ENCODE data around the gene SPECC1. TPM values are rescaled to one million over a fixed set of nuclear protein-coding genes. Genes with fewer than 3 reads are reported as not detected.

The SPECC1 gene
- total RNA-seq, 1 donor from 2014 or later: 13.6 TPM

DNA sequence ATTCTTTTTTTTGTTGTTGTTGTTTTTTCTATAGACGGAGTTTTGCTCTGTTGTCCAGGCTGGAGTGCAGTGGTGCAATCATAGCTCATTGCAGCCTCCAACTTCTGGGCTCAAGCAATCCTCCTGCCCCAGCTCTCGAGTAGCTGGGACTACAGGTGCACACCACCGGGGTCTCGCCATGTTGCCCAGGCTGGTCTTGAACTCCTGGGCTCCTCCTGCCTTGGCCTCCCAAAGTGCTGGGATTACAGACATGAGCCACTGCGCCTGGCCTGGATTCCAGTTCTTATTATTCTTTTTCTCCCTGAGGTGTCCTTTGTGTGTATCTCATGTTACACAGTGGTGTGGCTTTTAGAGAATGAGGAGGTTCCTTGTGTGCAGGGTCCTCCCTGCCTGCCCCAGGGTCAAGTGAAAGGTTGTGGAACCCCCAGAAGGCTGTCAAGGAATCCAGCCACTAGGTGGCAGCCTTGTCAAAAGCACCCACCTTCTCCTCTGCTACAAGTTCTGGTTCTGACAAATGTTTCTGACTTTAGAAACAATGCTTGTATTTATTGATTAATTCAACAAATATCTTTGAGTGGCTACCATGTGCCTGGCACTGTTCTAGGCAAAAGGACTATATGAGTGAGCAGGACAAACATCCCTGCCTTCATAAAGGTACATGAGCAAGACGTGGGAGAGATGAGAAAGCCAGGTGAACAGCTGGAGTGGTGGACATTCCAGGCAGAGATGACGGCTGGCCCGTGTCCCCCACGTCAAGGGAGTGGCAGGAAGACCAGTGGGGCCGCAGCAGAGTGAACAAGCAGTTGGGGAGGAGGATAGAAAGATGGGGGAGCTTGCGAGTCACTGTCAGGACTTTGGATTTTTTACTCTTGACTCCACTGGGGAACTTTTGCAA, 112.4 kb downstream of the SPECC1 start:
- Histone ChIP-seq H3K27ac (ENCODE audit: low read depth, low read length) (no peak overlapping the region), H3K27me3 (ENCODE audit: control insufficient read depth in 3 of 3, insufficient read depth in 3 of 3, low read length in 3 of 3) (no peaks in the 10 kb centered on the region)

DNA sequence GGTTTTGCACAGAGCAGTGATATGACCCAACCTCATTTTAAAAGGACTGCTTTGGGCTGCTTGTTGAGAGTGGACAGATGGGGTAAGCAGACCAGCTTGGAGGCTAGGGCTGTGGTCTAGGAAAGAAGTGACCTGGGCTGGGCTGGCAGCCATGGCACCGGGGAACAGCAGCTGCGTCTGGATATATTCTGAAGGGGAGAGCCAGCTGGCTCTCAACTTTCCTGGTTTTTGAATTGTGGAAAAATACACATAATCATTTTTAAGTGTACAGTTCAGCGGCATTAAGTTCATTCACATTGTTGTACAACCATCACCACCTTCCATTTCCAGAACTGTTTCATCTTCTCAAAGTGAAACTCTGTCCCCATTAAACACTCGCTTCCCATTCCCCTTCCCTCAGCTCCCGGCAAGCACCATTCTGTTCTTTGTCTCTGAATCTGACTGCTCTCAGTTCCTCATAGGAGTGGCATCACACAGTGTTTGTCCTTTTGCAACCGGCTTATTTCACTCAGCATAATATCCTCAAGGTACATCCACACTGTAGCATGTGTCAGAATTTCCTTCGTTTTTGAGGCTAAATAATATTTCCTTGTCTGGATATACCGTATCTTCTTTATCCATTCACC, 113.2 kb downstream of the SPECC1 start:
- no peak overlapping the region for H3K27ac ChIP-seq (ENCODE audit: low read depth, low read length)
- peak overlapping the region in 1 of 3 donors; percentile 20 for H3K4me3 ChIP-seq (ENCODE audit: low read length in 3 of 3)

More for the DNA sequence above, 112.4 kb downstream of the SPECC1 start:
- H3K9me3 ChIP-seq (ENCODE audit: control insufficient read depth in 3 of 3, low read length in 3 of 3): no peaks in the 10 kb centered on the region
- no peak overlapping the region for H3K9ac ChIP-seq (ENCODE audit: low read depth in 1 of 3, low read length in 3 of 3)
- H3K4me3 ChIP-seq (ENCODE audit: low read length in 3 of 3): peak overlapping the region in 1 of 3 donors; percentile 15
- H3K36me3 ChIP-seq (ENCODE audit: control insufficient read depth in 3 of 3, insufficient read depth in 3 of 3, low read length in 3 of 3): no peaks in the 10 kb centered on the region
- H3K4me1 ChIP-seq (ENCODE audit: control insufficient read depth in 3 of 3, insufficient read depth in 3 of 3, low read length in 3 of 3): peaks cover 6 to 15% (median 8%) of the 10 kb centered on the region in 3 donors

DNA sequence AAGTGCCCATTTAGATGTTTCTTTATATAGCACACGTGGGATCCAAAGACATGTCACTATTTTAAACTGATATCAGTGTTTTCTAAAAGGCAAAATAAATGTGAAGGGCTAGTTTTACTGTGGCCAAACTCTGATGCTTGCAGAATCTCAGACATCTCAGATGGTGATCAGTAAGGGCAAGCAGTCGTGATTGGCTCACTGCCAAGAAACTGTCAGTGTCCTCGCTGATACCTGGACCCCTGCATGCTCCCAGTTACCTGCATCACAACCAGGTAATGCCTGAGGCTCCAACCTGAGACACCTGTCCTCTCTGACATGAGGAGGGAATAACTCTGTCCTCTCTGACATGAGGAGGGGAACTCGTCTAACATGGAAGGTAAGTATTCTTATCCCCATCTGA, 114.0 kb downstream of the SPECC1 start:
- Histone ChIP-seq H3K36me3 (ENCODE audit: control insufficient read depth in 3 of 3, insufficient read depth in 3 of 3, low read length in 3 of 3) (no peaks in the 10 kb centered on the region), H3K9me3 (ENCODE audit: control insufficient read depth in 3 of 3, low read length in 3 of 3) (no peaks in the 10 kb centered on the region), H3K4me3 (ENCODE audit: low read length in 3 of 3) (no peak overlapping the region), H3K27ac (ENCODE audit: low read depth, low read length) (no peak overlapping the region), H3K9ac (ENCODE audit: low read depth in 1 of 3, low read length in 3 of 3) (no peak overlapping the region), H3K27me3 (ENCODE audit: control insufficient read depth in 3 of 3, insufficient read depth in 3 of 3, low read length in 3 of 3) (no peaks in the 10 kb centered on the region), H3K4me1 (ENCODE audit: control insufficient read depth in 3 of 3, insufficient read depth in 3 of 3, low read length in 3 of 3) (peaks cover 6 to 13% (median 8%) of the 10 kb centered on the region in 3 donors)

More for the DNA sequence above, 113.2 kb downstream of the SPECC1 start:
- H3K4me1 ChIP-seq (ENCODE audit: control insufficient read depth in 3 of 3, insufficient read depth in 3 of 3, low read length in 3 of 3): peaks cover 6 to 13% (median 8%) of the 10 kb centered on the region in 3 donors
- H3K9me3 ChIP-seq (ENCODE audit: control insufficient read depth in 3 of 3, low read length in 3 of 3): no peaks in the 10 kb centered on the region
- no peaks in the 10 kb centered on the region for H3K27me3 ChIP-seq (ENCODE audit: control insufficient read depth in 3 of 3, insufficient read depth in 3 of 3, low read length in 3 of 3)
- peak overlapping the region in 1 of 3 donors; percentile 12 for H3K9ac ChIP-seq (ENCODE audit: low read depth in 1 of 3, low read length in 3 of 3)
- no peaks in the 10 kb centered on the region for H3K36me3 ChIP-seq (ENCODE audit: control insufficient read depth in 3 of 3, insufficient read depth in 3 of 3, low read length in 3 of 3)

DNA sequence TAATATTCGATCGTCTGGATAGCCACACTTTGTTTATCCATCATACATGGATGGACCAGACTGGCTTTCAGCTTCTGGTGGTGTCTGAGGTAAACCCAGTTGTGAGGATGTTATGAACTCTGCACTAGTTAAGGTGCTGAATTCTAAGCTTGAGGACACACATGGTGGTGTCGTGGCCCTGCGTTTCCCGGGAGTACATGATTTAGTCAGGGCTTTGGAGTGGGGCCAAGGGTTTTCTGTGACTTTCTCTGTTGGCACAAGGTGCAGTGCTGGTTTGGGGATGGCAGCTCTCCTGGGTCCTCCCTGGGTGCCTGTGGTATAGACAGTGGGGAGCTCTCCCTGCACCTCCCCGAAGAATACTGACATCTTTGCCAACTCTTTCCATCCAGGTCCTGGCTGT, 116.6 kb downstream of the SPECC1 start:
- no peaks in the 10 kb centered on the region for H3K27me3 ChIP-seq (ENCODE audit: control insufficient read depth in 3 of 3, insufficient read depth in 3 of 3, low read length in 3 of 3)

DNA sequence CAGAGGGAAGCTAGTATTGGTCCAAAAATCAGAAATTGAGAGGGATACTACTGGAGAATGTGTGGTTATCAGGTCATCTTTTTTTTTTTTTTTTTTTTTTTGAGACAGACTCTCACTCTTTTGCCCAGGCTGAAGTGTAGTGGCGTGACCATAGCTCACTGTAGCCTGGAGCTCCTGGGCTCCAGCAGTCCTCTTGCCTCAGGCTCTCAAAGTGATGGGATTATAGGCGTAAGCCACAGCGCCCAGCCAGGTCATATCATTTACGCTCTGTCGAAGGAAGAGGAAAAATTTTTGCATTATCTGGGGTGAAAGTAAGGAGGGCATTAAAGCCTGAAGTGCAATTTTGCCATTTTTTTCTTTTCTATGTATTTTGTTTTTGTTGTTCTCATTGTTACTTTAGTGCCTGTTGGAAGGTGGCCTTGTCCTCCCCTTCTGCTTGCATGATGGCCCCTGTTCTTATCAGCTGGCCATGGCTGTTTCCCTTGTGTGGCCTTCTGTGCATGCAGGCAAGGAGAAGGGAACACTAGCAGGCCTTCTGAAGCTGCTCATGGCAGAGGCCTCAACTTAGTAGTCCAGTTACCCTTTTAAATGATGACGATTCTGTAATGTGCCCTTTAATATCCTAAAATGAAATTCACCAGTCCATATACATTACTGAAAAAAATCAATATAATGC, 118.3 kb downstream of the SPECC1 start:
- H3K4me3 ChIP-seq (ENCODE audit: low read length in 3 of 3): no peak overlapping the region
- peaks cover 0 to 4% (median 1%) of the 10 kb centered on the region in 3 donors for H3K4me1 ChIP-seq (ENCODE audit: control insufficient read depth in 3 of 3, insufficient read depth in 3 of 3, low read length in 3 of 3)
- no peaks in the 10 kb centered on the region for H3K36me3 ChIP-seq (ENCODE audit: control insufficient read depth in 3 of 3, insufficient read depth in 3 of 3, low read length in 3 of 3)
- no peaks in the 10 kb centered on the region for H3K27me3 ChIP-seq (ENCODE audit: control insufficient read depth in 3 of 3, insufficient read depth in 3 of 3, low read length in 3 of 3)
- no peak overlapping the region for H3K9ac ChIP-seq (ENCODE audit: low read depth in 1 of 3, low read length in 3 of 3)
- no peaks in the 10 kb centered on the region for H3K9me3 ChIP-seq (ENCODE audit: control insufficient read depth in 3 of 3, low read length in 3 of 3)
- no peak overlapping the region for H3K27ac ChIP-seq (ENCODE audit: low read depth, low read length)

More for the DNA sequence above, 116.6 kb downstream of the SPECC1 start:
- Histone ChIP-seq H3K27ac (ENCODE audit: low read depth, low read length) (no peak overlapping the region), H3K9ac (ENCODE audit: low read depth in 1 of 3, low read length in 3 of 3) (no peak overlapping the region), H3K4me1 (ENCODE audit: control insufficient read depth in 3 of 3, insufficient read depth in 3 of 3, low read length in 3 of 3) (peaks cover 6 to 13% (median 8%) of the 10 kb centered on the region in 3 donors), H3K9me3 (ENCODE audit: control insufficient read depth in 3 of 3, low read length in 3 of 3) (no peaks in the 10 kb centered on the region), H3K36me3 (ENCODE audit: control insufficient read depth in 3 of 3, insufficient read depth in 3 of 3, low read length in 3 of 3) (no peaks in the 10 kb centered on the region), H3K4me3 (ENCODE audit: low read length in 3 of 3) (no peak overlapping the region)

DNA sequence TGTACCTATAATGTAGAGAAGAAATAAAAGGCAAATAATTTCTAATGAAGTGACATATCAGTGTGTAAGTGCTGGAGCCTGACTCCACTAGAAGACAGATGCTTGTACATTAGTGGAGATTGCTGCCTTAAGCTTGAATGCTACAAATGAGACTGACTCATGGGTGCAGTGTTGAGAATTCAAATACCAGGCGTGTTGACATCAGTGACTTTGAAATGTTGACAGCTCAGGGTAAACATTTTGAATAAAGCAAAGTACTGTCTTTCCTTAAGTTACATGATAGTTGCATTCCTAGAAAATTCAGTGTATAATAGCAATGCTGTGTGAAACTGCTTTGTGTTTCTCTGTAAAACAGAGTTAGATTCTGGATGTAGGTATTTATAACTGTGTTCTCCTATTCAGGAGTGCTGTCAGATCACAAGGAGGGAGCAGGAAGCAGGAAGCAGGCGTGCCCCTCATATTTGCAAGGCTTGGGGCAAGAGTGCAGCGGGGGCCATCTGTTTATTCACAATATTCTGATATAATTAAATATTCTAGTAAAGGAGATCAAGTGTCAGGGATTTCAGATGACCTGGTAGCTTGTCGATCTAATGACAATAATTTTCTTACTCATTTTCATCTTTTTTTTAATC, 119.0 kb downstream of the SPECC1 start:
- H3K9ac ChIP-seq (ENCODE audit: low read depth in 1 of 3, low read length in 3 of 3): no peak overlapping the region
- H3K27ac ChIP-seq (ENCODE audit: low read depth, low read length): no peak overlapping the region
- no peaks in the 10 kb centered on the region for H3K36me3 ChIP-seq (ENCODE audit: control insufficient read depth in 3 of 3, insufficient read depth in 3 of 3, low read length in 3 of 3)
- H3K4me1 ChIP-seq (ENCODE audit: control insufficient read depth in 3 of 3, insufficient read depth in 3 of 3, low read length in 3 of 3): no peaks in the 10 kb centered on the region
- no peaks in the 10 kb centered on the region for H3K27me3 ChIP-seq (ENCODE audit: control insufficient read depth in 3 of 3, insufficient read depth in 3 of 3, low read length in 3 of 3)
- H3K9me3 ChIP-seq (ENCODE audit: control insufficient read depth in 3 of 3, low read length in 3 of 3): no peaks in the 10 kb centered on the region
- H3K4me3 ChIP-seq (ENCODE audit: low read length in 3 of 3): no peak overlapping the region

DNA sequence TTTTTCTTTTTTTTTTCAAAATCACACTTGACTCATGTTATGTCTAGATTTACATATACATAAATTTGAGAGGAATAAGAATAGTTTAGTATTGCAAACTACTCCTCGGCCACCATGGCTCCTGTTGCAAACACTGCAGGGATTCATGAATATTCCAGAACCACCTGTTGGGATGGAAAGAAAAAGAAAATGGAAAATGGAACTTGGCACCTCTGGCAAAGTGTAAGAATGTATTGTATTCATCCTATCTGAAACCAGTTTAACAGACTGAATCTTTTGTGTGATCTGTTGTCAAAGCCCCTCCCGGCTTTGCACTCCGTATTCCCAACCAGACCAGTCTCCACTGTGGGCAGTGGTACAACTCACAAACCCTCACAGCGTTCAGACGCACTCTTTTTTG, 124.4 kb downstream of the SPECC1 start:
- Histone ChIP-seq H3K4me1 (ENCODE audit: control insufficient read depth in 3 of 3, insufficient read depth in 3 of 3, low read length in 3 of 3) (no peaks in the 10 kb centered on the region), H3K9me3 (ENCODE audit: control insufficient read depth in 3 of 3, low read length in 3 of 3) (no peaks in the 10 kb centered on the region), H3K27me3 (ENCODE audit: control insufficient read depth in 3 of 3, insufficient read depth in 3 of 3, low read length in 3 of 3) (no peaks in the 10 kb centered on the region), H3K36me3 (ENCODE audit: control insufficient read depth in 3 of 3, insufficient read depth in 3 of 3, low read length in 3 of 3) (no peaks in the 10 kb centered on the region), H3K4me3 (ENCODE audit: low read length in 3 of 3) (no peak overlapping the region), H3K9ac (ENCODE audit: low read depth in 1 of 3, low read length in 3 of 3) (no peak overlapping the region), H3K27ac (ENCODE audit: low read depth, low read length) (no peak overlapping the region)

DNA sequence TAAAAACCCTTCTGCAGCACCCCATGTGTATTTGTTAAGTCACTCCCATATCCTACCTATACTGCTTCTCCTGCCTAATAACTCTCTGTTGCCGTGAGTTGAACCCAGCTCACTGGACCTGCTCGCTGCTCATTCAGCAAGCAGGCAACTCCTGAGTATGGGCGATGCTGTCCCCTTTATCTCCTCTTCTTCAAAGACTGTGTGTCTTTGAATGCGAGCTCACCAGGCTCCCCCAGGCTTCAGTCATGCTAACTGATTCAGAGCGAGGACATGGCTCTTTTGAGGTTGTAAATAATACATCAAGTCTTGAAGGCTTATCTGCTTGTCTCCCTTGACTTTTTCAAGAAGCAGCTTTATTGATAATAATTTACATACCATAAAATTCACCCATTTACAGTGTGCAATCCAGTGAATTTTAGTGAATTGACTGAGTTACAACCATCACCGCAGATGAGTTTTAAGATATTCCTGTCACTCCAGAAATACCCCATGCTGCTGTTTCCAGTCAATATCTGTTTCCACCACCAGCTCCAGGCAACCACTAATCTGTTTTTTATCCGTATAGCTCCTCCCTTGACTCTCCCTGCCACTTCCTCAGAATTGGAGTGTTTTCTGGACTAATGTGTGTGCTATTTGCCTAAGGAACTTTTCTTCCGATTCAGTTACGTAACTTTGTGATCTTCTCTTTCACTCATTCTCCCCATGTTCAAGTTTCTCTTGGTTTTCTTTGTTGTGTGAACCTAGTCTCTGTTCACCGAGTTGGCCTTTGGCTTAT, 132.2 kb downstream of the SPECC1 start:
- H3K4me1 ChIP-seq (ENCODE audit: control insufficient read depth in 3 of 3, insufficient read depth in 3 of 3, low read length in 3 of 3): no peaks in the 10 kb centered on the region
- H3K9ac ChIP-seq (ENCODE audit: low read depth in 1 of 3, low read length in 3 of 3): no peak overlapping the region

DNA sequence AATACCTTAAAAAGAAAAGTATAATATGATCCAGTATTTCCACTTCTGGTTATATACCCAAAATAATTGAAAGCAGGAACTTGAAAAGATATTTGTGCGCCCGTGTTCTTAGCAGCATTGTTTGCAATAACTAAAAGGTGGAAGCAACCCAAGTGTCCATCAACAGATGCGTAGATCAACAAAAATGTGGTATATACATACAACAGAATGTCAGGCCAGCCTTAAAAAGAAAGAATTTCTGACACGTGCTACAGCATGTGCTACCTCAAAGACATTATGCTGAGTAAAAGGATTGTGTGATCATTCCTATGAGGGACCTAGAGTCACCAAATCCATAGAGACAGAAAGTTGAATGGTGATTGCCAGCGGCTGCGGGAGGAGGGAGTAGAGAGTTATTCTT, 133.1 kb downstream of the SPECC1 start:
- Histone ChIP-seq H3K27me3 (ENCODE audit: control insufficient read depth in 3 of 3, insufficient read depth in 3 of 3, low read length in 3 of 3) (no peaks in the 10 kb centered on the region), H3K27ac (ENCODE audit: low read depth, low read length) (no peak overlapping the region), H3K4me1 (ENCODE audit: control insufficient read depth in 3 of 3, insufficient read depth in 3 of 3, low read length in 3 of 3) (no peaks in the 10 kb centered on the region), H3K36me3 (ENCODE audit: control insufficient read depth in 3 of 3, insufficient read depth in 3 of 3, low read length in 3 of 3) (no peaks in the 10 kb centered on the region), H3K9ac (ENCODE audit: low read depth in 1 of 3, low read length in 3 of 3) (no peak overlapping the region), H3K4me3 (ENCODE audit: low read length in 3 of 3) (no peak overlapping the region), H3K9me3 (ENCODE audit: control insufficient read depth in 3 of 3, low read length in 3 of 3) (no peaks in the 10 kb centered on the region)

More for the DNA sequence above, 132.2 kb downstream of the SPECC1 start:
- H3K27me3 ChIP-seq (ENCODE audit: control insufficient read depth in 3 of 3, insufficient read depth in 3 of 3, low read length in 3 of 3): no peaks in the 10 kb centered on the region
- no peak overlapping the region for H3K27ac ChIP-seq (ENCODE audit: low read depth, low read length)
- no peak overlapping the region for H3K4me3 ChIP-seq (ENCODE audit: low read length in 3 of 3)
- no peaks in the 10 kb centered on the region for H3K9me3 ChIP-seq (ENCODE audit: control insufficient read depth in 3 of 3, low read length in 3 of 3)
- no peaks in the 10 kb centered on the region for H3K36me3 ChIP-seq (ENCODE audit: control insufficient read depth in 3 of 3, insufficient read depth in 3 of 3, low read length in 3 of 3)

Measured in skeletal muscle tissue (tissue), 4 donors.